Fibroblast of the aortic adventitia (primary cell): Measurements from ENCODE around the gene SGMS2. TPM values are rescaled to one million over a fixed set of nuclear protein-coding genes. Genes with fewer than 3 reads are reported as not detected.

Source experiments
- DNase-seq: peaks from one replicate; pipeline ENCODE4 v3.0.0-alpha.2; 2010; ENCODE audit warnings: low read depth
- H3K4me3 ChIP-seq: 2 replicates; pipeline ENCODE4 v1.5.1; 2011; ENCODE audit warnings: low read depth, mild to moderate bottlenecking, control low read depth, low read length, moderate library complexity
- CTCF ChIP-seq: IDR thresholded peaks from 2 replicates; pipeline ENCODE4 v1.5.1; 2011; ENCODE audit warnings: mild to moderate bottlenecking, low read length, control low read depth, inconsistent platforms; ENCODE audit not compliant: insufficient read depth
- small RNA-seq: library from RNA; depleted of rRNA; stranded (forward); fragments of <200 nt; gene quantifications from one replicate; pipeline ENCODE3, GENCODE V24; 2012
- total RNA-seq: library from RNA; depleted of rRNA; stranded (reverse); fragments of >200 nt; gene quantifications from 2 replicates; pipeline ENCODE4 v1.2.3, GENCODE V29; 2012; ENCODE audit warnings: low replicate concordance

Gene SGMS2
- total RNA-seq, 1 donor: 145 TPM

DNA sequence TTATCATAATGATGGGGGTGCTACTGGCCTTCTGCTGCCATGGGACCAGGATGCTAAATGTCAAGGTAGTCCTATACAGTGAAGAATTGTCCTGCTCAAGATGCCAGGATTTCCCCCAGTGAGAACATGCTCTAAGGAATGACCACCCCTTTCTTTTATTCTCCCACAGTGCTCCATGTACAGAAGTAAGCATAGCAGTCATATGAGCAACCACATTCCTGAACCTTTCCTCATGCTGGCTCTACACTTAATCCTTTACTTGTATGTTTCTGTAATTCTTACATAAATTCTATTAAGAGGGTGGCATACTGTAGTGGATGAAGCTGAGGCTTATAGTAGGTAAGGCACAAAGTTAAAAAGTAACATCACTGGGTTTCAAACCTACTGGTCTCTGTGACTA is 126.8 kb downstream of the SGMS2 start:
- H3K4me3 ChIP-seq: no peak overlapping the region
- DNase-seq: peak; percentile 77
- TF ChIP-seq CTCF: no peak

DNA sequence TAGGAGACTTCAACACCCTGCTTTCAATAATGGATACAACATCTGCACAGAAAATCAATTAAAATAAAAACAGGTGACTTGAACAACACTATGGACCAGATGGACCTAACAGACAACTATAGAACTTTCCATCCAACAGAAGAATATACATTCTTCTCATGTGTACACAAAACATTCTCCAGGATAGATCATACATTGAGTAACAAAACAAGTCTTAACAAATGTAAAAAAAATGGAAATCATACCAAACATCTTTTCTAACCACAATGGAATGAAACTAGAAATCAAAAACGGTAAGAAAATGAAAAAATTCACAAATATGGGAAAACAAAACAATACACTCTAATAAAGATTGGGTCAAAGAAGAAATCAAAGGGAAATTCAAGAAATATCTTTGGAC is 131.3 kb downstream of the SGMS2 start:
- TF ChIP-seq CTCF: no peak
- no peak overlapping the region for H3K4me3 ChIP-seq
- no peak for DNase-seq

Small RNAs within 50 kb of the gene (small RNA-seq; reads per million reads assigned to genes)
- gene RNU6-733P: not detected

Other genes starting within 250 kb of the SGMS2 start
- 62.0 and 174 TPM in 2 replicates for gene PAPSS1, start 104.7 kb upstream of the SGMS2 start, total RNA-seq
- gene CYP2U1, start 106.6 kb downstream of the SGMS2 start, total RNA-seq: 17.3 and 29.3 TPM in 2 replicates
- 4.3 and 14.1 TPM in 2 replicates for gene HADH, start 165.0 kb downstream of the SGMS2 start, total RNA-seq